ENCODE results near the gene CDK15.

GRCh38 chr2:201788371-201788770, 18.0 kb upstream of the CDK15 start:
- TF ChIP-seq POLR2A (IDR thresholded peaks at IDR 0.05) (no peak), CTCF (IDR thresholded peaks at IDR 0.05) (no peak)

All from right lobe of liver (tissue), 4 donors.